HCT116 (cell line): ENCODE results near the gene PYGB. TPM values are rescaled to one million over a fixed set of nuclear protein-coding genes. Genes with fewer than 3 reads are reported as not detected.

Source experiments
- ATAC-seq: fragments of 200-7000 bp; cut with Tn5 transposase; 2 replicates; pipeline ENCODE4 v1.9.1; 2020; ENCODE audit warnings: mild to moderate bottlenecking, moderate library complexity
- BruUV-seq: library from RNA; stranded (reverse); fragments of 400-500 nt; replicated peaks from 2 replicates; lab custom pipeline; 2021; lab: Mats Ljungman, UMichigan
- CTCF ChIA-PET: fragments of 300-600 bp; sonication (Branson Sonifier 250); formaldehyde crosslinking; loops from one replicate; lab custom pipeline; 2021; ENCODE audit warnings: antibody characterized with exemption; lab: Charles Lee
- POLR2A ChIA-PET: fragments of 300-600, 350-600 bp; sonication (Branson Sonifier 250); formaldehyde crosslinking; loops from one replicate; lab custom pipeline; 2021; ENCODE audit warnings: antibody characterized with exemption; lab: Charles Lee
- RAD21 ChIA-PET, 2 experiments: fragments of 300-600 bp; sonication (Branson Sonifier 250); formaldehyde crosslinking; loops; one replicate each; lab custom pipeline; 2023; ENCODE audit warnings: low total read pairs in 2 of 2; ENCODE audit not compliant: uncharacterized antibody in 2 of 2, unreplicated experiment in 2 of 2, low non-redundant PET in 1 of 2; lab: Charles Lee
- DNase-seq: peaks from one replicate; pipeline ENCODE4 v3.0.0-alpha.2; 2010; ENCODE audit warnings: low read depth, low spot score
- H2AFZ ChIP-seq: fragments of 200-600 bp; shearing (Covaris generic), sonication (generic); 2 replicates; pipeline ENCODE4 v1.6.1; 2017; ENCODE audit warnings: low read depth, mixed run types, mixed read lengths, antibody characterized with exemption, low read length; ENCODE audit not compliant: poor library complexity, severe bottlenecking
- H3K27ac ChIP-seq: 2 replicates; pipeline ENCODE4 v1.5.1; 2012; ENCODE audit warnings: low read depth, low read length
- H3K27me3 ChIP-seq: fragments of 200-600 bp; sonication (generic); 2 replicates; pipeline ENCODE4 v1.6.1; 2016; ENCODE audit warnings: mixed run types, low read length, mixed read lengths; ENCODE audit not compliant: insufficient read depth
- H3K36me3 ChIP-seq, 2 experiments: fragments of 200-500 bp in 1 of 2; fragments of 200-600 bp in 1 of 2; sonication (Bioruptor generic) in 1 of 2; sonication (generic) in 1 of 2; 2 replicates each; pipeline versions ENCODE4 v1.5.1 to v1.6.1; 2014 to 2016; ENCODE audit warnings: low read length in 2 of 2, inconsistent platforms in 1 of 2, mixed read lengths in 1 of 2, mixed run types in 1 of 2; ENCODE audit not compliant: insufficient read depth in 2 of 2, control insufficient read depth in 1 of 2
- H3K4me1 ChIP-seq, 2 experiments: fragments of 200-600 bp in 1 of 2; sonication (generic) in 1 of 2; 2 replicates each; pipeline versions ENCODE4 v1.5.1 to v1.6.1; 2012 to 2017; ENCODE audit warnings: low read length in 2 of 2, inconsistent platforms in 1 of 2, mild to moderate bottlenecking in 1 of 2, mixed read lengths in 1 of 2, mixed run types in 1 of 2, moderate library complexity in 1 of 2; ENCODE audit not compliant: insufficient read depth in 2 of 2, control insufficient read depth in 1 of 2
- H3K4me2 ChIP-seq: fragments of 200-600 bp; sonication (generic); 2 replicates; pipeline ENCODE4 v1.6.1; 2017; ENCODE audit warnings: mixed run types, low read length, mixed read lengths
- H3K4me3 ChIP-seq, 2 experiments: fragments of 200-600 bp in 1 of 2; sonication (generic) in 1 of 2; replicated peaks in 1 of 2; 2 replicates each; pipeline ENCODE4 v1.5.1; 2011 to 2016; ENCODE audit warnings: low read length in 2 of 2, control low read depth in 1 of 2, low read depth in 1 of 2, mild to moderate bottlenecking in 1 of 2, mixed read lengths in 1 of 2, mixed run types in 1 of 2
- H3K79me2 ChIP-seq: fragments of 200-600 bp; sonication (generic); 2 replicates; pipeline ENCODE4 v1.6.1; 2017; ENCODE audit warnings: mild to moderate bottlenecking, mixed run types, low read length, moderate library complexity, mixed read lengths; ENCODE audit not compliant: insufficient read depth
- H3K9ac ChIP-seq: fragments of 200-600 bp; sonication (generic); 2 replicates; pipeline ENCODE4 v1.6.1; 2016; ENCODE audit warnings: low read length, mixed read lengths
- H3K9me2 ChIP-seq: fragments of 200-600 bp; sonication (generic), shearing (Covaris generic); 2 replicates; pipeline ENCODE4 v1.6.1; 2017; ENCODE audit warnings: mixed run types, mild to moderate bottlenecking, moderate library complexity; ENCODE audit not compliant: insufficient read depth
- H3K9me3 ChIP-seq, 2 experiments: fragments of 200-500 bp in 1 of 2; fragments of 200-600 bp in 1 of 2; sonication (Bioruptor generic) in 1 of 2; sonication (generic) in 1 of 2; 2 replicates each; pipeline ENCODE4 v1.6.1; 2014 to 2017; ENCODE audit warnings: low read length in 2 of 2, mixed read lengths in 2 of 2, inconsistent platforms in 1 of 2, low read depth in 1 of 2, mild to moderate bottlenecking in 1 of 2, mixed run types in 1 of 2, moderate library complexity in 1 of 2; ENCODE audit not compliant: control insufficient read depth in 1 of 2, insufficient read depth in 1 of 2
- H4K20me1 ChIP-seq: fragments of 200-600 bp; sonication (generic), shearing (Covaris generic); 2 replicates; pipeline ENCODE4 v1.6.1; 2017; ENCODE audit warnings: mixed run types, mild to moderate bottlenecking, moderate library complexity; ENCODE audit not compliant: insufficient read depth
- CBX3 ChIP-seq: IDR thresholded peaks from 2 replicates; pipeline ENCODE4 v1.6.1; 2012; ENCODE audit warnings: low read depth
- CEBPB ChIP-seq: IDR thresholded peaks from 2 replicates; pipeline ENCODE4 v1.6.1; 2012; ENCODE audit warnings: low read depth
- CTCF ChIP-seq, 3 experiments: fragments of 200-600 bp in 1 of 3; sonication (generic) in 1 of 3; IDR thresholded peaks in 2 of 3; conservative IDR thresholded peaks in 1 of 3; 2 replicates each; pipeline ENCODE4 v1.5.1; 2012 to 2017; ENCODE audit warnings: low read depth in 2 of 3, low read length in 2 of 3, antibody characterized with exemption in 1 of 3, borderline replicate concordance in 1 of 3, control low read depth in 1 of 3, mild to moderate bottlenecking in 1 of 3, mixed read lengths in 1 of 3, mixed run types in 1 of 3, moderate library complexity in 1 of 3; ENCODE audit not compliant: insufficient read depth in 1 of 3
- ELF1 ChIP-seq: IDR thresholded peaks from 2 replicates; pipeline ENCODE4 v1.6.1; 2012; ENCODE audit warnings: low read depth, borderline replicate concordance
- EZH2phosphoT487 ChIP-seq: fragments of 200-600 bp; IDR thresholded peaks from 2 replicates; pipeline ENCODE4 v1.6.1; 2018; ENCODE audit warnings: antibody characterized with exemption, borderline replicate concordance
- FOSL1 ChIP-seq: IDR thresholded peaks from 2 replicates; pipeline ENCODE4 v1.6.1; 2012; ENCODE audit warnings: low read depth
- MAX ChIP-seq: IDR thresholded peaks from 2 replicates; pipeline ENCODE4 v1.6.1; 2012
- RAD21 ChIP-seq: IDR thresholded peaks from 2 replicates; pipeline ENCODE4 v1.6.1; 2012; ENCODE audit warnings: low read depth, mild to moderate bottlenecking
- REST ChIP-seq: IDR thresholded peaks from 2 replicates; pipeline ENCODE4 v1.6.1; 2012; ENCODE audit warnings: low read depth
- SIN3A ChIP-seq: IDR thresholded peaks from 2 replicates; pipeline ENCODE4 v1.6.1; 2012; ENCODE audit warnings: low read depth
- SRF ChIP-seq: IDR thresholded peaks from 2 replicates; pipeline ENCODE4 v1.6.1; 2012; ENCODE audit warnings: low read depth
- TCF7L2 ChIP-seq: IDR thresholded peaks from 2 replicates; pipeline ENCODE4 v1.7.0; 2011; ENCODE audit warnings: borderline replicate concordance, inconsistent platforms; ENCODE audit not compliant: insufficient read depth, insufficient read length; ENCODE audit errors: extremely low read depth
- YY1 ChIP-seq: IDR thresholded peaks from 2 replicates; pipeline ENCODE4 v1.6.1; 2011; ENCODE audit warnings: low read length, low read depth, moderate library complexity, mild to moderate bottlenecking; ENCODE audit not compliant: insufficient replicate concordance; ENCODE audit errors: extremely low read depth
- ZFX ChIP-seq: fragments of 450-650 bp; IDR thresholded peaks from 2 replicates; pipeline ENCODE4 v1.6.1; 2017
- ZNF274 ChIP-seq: fragments of 200-500 bp; sonication (Bioruptor generic); IDR thresholded peaks from 2 replicates; pipeline ENCODE4 v1.6.1; 2014; ENCODE audit warnings: mild to moderate bottlenecking, low read depth, low read length, inconsistent platforms
- intact Hi-C: fragments of 100-400 bp; cut with micrococcal nuclease; formaldehyde crosslinking; loops from 2 replicates; pipeline ENCODE4 v1.10.0; 2022
- total RNA-seq: library from RNA; stranded (reverse); gene quantifications from one replicate; pipeline ENCODE4 v1.2.1, GENCODE V29; 2021; ENCODE audit not compliant: unreplicated experiment

The PYGB gene
- total RNA-seq, 1 experiment from 2014 or later = 87.8 TPM

- no peak for TF ChIP-seq REST
- no peak for TF ChIP-seq EZH2phosphoT487
Measured at GRCh38 chr20:25244976-25245375, 2.9 kb upstream of the PYGB start (continued).

- CTCF ChIA-PET = interaction anchor here (0.6 to 2.7 kb wide), 2 partner anchors 9 to 51 kb away, joined by 3 to 14 read pairs; no protein-coding TSS in a partner anchor
- no peaks in the 10 kb centered on the region for H3K27me3 ChIP-seq
- no peaks in the 10 kb centered on the region for H4K20me1 ChIP-seq
- no peak overlapping the region for H3K9ac ChIP-seq
- POLR2A ChIA-PET = no interaction called here
- no peaks in the 10 kb centered on the region for H3K36me3 ChIP-seq
- H3K4me2 ChIP-seq = no peak overlapping the region
- H3K9me3 ChIP-seq = no peaks in the 10 kb centered on the region
- ATAC-seq (no peak), DNase-seq (no peak)
- no TSS peak for BruUV-seq
- no peak overlapping the region for H3K4me3 ChIP-seq
- no peak overlapping the region for H2AFZ ChIP-seq
- RAD21 ChIA-PET = no interaction called here
- H3K79me2 ChIP-seq = peaks cover 19% of the 10 kb centered on the region
- H3K27ac ChIP-seq = no peak overlapping the region
- no peaks in the 10 kb centered on the region for H3K9me2 ChIP-seq
- peaks cover 14 to 25% of the 10 kb centered on the region in 2 experiments for H3K4me1 ChIP-seq
- intact Hi-C loops = no loop called here
- TF ChIP-seq SIN3A (no peak), CBX3 (no peak), CEBPB (no peak), EZH2phosphoT487 (no peak), ZFX (no peak), RAD21 (no peak), MAX (no peak), CTCF (IDR thresholded peaks at IDR 0.05 in 2 of 3, conservative IDR thresholded peaks at IDR 0.05 in 1 of 3; ENCODE audit: borderline replicate concordance in 1 of 3, insufficient read depth in 1 of 3, low read depth in 2 of 3, low read length in 2 of 3) (no peak), ZNF274 (no peak), FOSL1 (no peak), ELF1 (no peak), TCF7L2 (no peak), REST (no peak), YY1 (no peak), SRF (no peak)
Measured at GRCh38 chr20:25245461-25245860, 2.4 kb upstream of the PYGB start.
